K562 (cell line): Measurements from ENCODE around the gene RBL1. TPM values are rescaled to one million over a fixed set of nuclear protein-coding genes. Genes with fewer than 3 reads are reported as not detected.

Experiments
- ARID3A ChIP-seq: IDR thresholded peaks from 2 replicates; pipeline ENCODE4 v1.6.1; 2012; ENCODE audit warnings: low read depth, low read length, improper control_type of control experiment, borderline replicate concordance
- CBFA2T3 ChIP-seq: fragments of 450-650 bp; IDR thresholded peaks from 2 replicates; pipeline ENCODE4 v1.6.1; 2017
- CHD2 ChIP-seq: IDR thresholded peaks from 2 replicates; pipeline ENCODE4 v1.6.1; 2011; ENCODE audit warnings: low read depth, low read length
- CXXC5 ChIP-seq: fragments of 250-450 bp; sonication (Bioruptor Pico); IDR thresholded peaks from 2 replicates; pipeline ENCODE4 v1.8.0; 2022; ENCODE audit warnings: inconsistent platforms, mild to moderate bottlenecking, moderate library complexity
- EGR1 ChIP-seq: fragments of 450-650 bp; conservative IDR thresholded peaks from 2 replicates; pipeline ENCODE4 v1.6.1; 2017; ENCODE audit warnings: mild to moderate bottlenecking
- GTF2F1 ChIP-seq: IDR thresholded peaks from 2 replicates; pipeline ENCODE4 v1.6.1; 2011; ENCODE audit warnings: low read depth, low read length, improper control_type of control experiment
- HES1 ChIP-seq: fragments of 450-650 bp; IDR thresholded peaks from 2 replicates; pipeline ENCODE4 v1.6.1; 2016; ENCODE audit warnings: low read depth, mild to moderate bottlenecking, moderate library complexity
- KDM1A ChIP-seq, 2 experiments: fragments of 450-650 bp; IDR thresholded peaks; 2 replicates each; pipeline ENCODE4 v1.6.1; 2016; ENCODE audit warnings: mild to moderate bottlenecking in 2 of 2
- MGA ChIP-seq: fragments of 450-650 bp; IDR thresholded peaks from 2 replicates; pipeline ENCODE4 v1.6.1; 2016; ENCODE audit warnings: mild to moderate bottlenecking, moderate library complexity
- POLR3G ChIP-seq: IDR thresholded peaks from 2 replicates; pipeline ENCODE4 v1.6.1; 2011; ENCODE audit not compliant: insufficient read length, insufficient replicate concordance; ENCODE audit errors: extremely low read depth
- TAL1 ChIP-seq: fragments of 450-650 bp; IDR thresholded peaks from 2 replicates; pipeline ENCODE4 v1.6.1; 2016; ENCODE audit warnings: mild to moderate bottlenecking
- USF1 ChIP-seq: sonication (generic); formaldehyde crosslinking; IDR thresholded peaks from 2 replicates; pipeline ENCODE4 v1.9.0; 2022; ENCODE audit warnings: mild to moderate bottlenecking, missing genetic modification reagents
- ZNF668 ChIP-seq: fragments of 250-450 bp; sonication (Bioruptor Pico); IDR thresholded peaks from 2 replicates; pipeline ENCODE4 v1.8.0; 2022; ENCODE audit warnings: mild to moderate bottlenecking, inconsistent platforms
- ZNF699 ChIP-seq: fragments of 250-450 bp; sonication (Bioruptor Pico); IDR thresholded peaks from 2 replicates; pipeline ENCODE4 v1.8.0; 2021; ENCODE audit warnings: mild to moderate bottlenecking, moderate library complexity; ENCODE audit not compliant: insufficient replicate concordance
- polyA plus RNA-seq, 8 experiments: library from polyadenylated mRNA; depleted of rRNA in 4 of 8; stranded (reverse) in 5 of 8; unstranded in 3 of 8; fragments of >200 nt; fragmentation: Nextera tagmentation in 2 of 8; fragmentation: Illumina TruSeq in 1 of 8; extraction: Ambion mirVana in 2 of 8; extraction: Trizol in 1 of 8; gene quantifications; 2 replicates each; pipeline versions ENCODE4 v1.2.1 to v1.2.3, GENCODE V29; 2011 to 2014; ENCODE audit warnings: inconsistent platforms in 1 of 8, missing spikeins in 1 of 8
- total RNA-seq, 7 experiments: library from RNA; depleted of rRNA in 6 of 7; stranded (reverse); fragments of >200 nt in 6 of 7; fragmentation: Illumina TruSeq in 2 of 7; extraction: Trizol in 2 of 7; gene quantifications; 2 replicates each; pipeline versions ENCODE4 v1.2.1 to v1.2.3, GENCODE V29; 2011 to 2021; ENCODE audit warnings: low replicate concordance in 1 of 7

RBL1 gene
- total and polyA plus RNA-seq, 9 of the 15 experiments (the other 6 are each of a cell fraction or from before 2014, with no cell fraction given): 4.0 to 25.9 (median 15.6) TPM

GRCh38 chr20:37095599-37096414 lies at the start of gene RBL1 (continued):
- TF ChIP-seq HES1: peak; percentile 74
- no peak for TF ChIP-seq KDM1A (IDR thresholded peaks at IDR 0.05)
- TF ChIP-seq POLR3G: no peak
- TF ChIP-seq CHD2: peak; percentile 91
- TF ChIP-seq USF1 (CRISPR knock-in tag): no peak
- TF ChIP-seq CXXC5 (CRISPR knock-in tag): peak; percentile 99
- no peak for TF ChIP-seq ZNF699 (CRISPR knock-in tag)
- no peak for TF ChIP-seq ZNF668 (CRISPR knock-in tag)
- TF ChIP-seq ARID3A: no peak
- peak; percentile 40; the same call in 1 of the 2 replicates for TF ChIP-seq TAL1
- TF ChIP-seq EGR1: peak; percentile 69
- TF ChIP-seq MGA: peak; percentile 91
- peak; percentile 57 for TF ChIP-seq CBFA2T3
- no peak for TF ChIP-seq GTF2F1
